HL-60 (cell line): ENCODE data around the gene DHX16.

Source experiments
- POLR2AphosphoS5 ChIP-seq: IDR thresholded peaks from 2 replicates; pipeline ENCODE4 v1.6.1; 2012; ENCODE audit warnings: low read depth
- TF ChIP-seq, protein P1 (sequence below): IDR thresholded peaks from 2 replicates; pipeline ENCODE4 v1.6.1; 2012; ENCODE audit warnings: low read depth; ENCODE audit not compliant: insufficient replicate concordance
- TF ChIP-seq, protein P2 (sequence below): IDR thresholded peaks from one replicate; pipeline ENCODE4 v1.5.1; 2011; ENCODE audit warnings: low read length, control low read depth, inconsistent platforms; ENCODE audit not compliant: insufficient read depth

DNA sequence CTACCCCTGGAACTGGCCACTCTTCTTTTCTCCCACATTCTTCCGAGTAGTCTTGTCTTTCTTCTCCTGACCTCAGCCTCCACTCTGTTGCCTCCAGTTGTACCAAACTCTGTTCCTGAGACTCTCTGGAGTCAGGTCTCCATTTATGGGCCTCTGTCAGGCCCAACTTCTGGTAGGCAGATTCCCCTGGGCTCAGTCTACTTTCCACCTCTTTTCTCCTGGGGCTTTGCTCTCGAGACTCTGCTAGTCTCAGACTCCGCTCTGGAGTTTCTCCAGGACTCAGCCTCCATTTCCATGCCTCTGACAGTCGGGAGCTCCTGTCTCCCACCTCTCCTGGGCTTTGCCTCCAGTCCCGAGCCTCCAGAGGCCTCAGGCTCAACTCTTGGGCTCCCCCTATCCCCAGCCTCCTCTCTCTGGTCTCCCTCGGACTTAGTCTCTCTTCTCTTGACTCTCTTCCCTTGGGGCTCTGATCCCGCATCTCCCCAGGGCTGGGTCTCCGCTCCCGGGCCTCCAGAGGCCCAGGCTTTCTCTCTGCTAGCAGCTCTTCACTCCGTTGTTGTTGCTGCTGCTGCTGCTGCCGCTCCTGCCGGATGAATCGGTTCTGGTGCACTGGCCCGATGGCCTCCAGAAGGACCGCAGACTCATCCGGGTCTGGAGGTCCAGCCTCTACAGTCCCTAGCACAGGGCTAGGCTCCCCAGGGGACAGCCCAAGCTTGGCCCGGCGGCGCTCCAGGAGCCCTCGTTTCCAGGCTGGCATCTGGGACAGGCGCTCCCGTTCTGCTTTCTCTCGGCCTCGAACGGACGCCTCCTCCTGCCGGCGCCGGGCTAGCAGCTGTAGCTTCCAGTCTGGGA is 12.6 kb upstream of the DHX16 start:
- TF ChIP-seq, protein P1, sequence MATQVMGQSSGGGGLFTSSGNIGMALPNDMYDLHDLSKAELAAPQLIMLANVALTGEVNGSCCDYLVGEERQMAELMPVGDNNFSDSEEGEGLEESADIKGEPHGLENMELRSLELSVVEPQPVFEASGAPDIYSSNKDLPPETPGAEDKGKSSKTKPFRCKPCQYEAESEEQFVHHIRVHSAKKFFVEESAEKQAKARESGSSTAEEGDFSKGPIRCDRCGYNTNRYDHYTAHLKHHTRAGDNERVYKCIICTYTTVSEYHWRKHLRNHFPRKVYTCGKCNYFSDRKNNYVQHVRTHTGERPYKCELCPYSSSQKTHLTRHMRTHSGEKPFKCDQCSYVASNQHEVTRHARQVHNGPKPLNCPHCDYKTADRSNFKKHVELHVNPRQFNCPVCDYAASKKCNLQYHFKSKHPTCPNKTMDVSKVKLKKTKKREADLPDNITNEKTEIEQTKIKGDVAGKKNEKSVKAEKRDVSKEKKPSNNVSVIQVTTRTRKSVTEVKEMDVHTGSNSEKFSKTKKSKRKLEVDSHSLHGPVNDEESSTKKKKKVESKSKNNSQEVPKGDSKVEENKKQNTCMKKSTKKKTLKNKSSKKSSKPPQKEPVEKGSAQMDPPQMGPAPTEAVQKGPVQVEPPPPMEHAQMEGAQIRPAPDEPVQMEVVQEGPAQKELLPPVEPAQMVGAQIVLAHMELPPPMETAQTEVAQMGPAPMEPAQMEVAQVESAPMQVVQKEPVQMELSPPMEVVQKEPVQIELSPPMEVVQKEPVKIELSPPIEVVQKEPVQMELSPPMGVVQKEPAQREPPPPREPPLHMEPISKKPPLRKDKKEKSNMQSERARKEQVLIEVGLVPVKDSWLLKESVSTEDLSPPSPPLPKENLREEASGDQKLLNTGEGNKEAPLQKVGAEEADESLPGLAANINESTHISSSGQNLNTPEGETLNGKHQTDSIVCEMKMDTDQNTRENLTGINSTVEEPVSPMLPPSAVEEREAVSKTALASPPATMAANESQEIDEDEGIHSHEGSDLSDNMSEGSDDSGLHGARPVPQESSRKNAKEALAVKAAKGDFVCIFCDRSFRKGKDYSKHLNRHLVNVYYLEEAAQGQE = no peak
- TF ChIP-seq, protein P2, sequence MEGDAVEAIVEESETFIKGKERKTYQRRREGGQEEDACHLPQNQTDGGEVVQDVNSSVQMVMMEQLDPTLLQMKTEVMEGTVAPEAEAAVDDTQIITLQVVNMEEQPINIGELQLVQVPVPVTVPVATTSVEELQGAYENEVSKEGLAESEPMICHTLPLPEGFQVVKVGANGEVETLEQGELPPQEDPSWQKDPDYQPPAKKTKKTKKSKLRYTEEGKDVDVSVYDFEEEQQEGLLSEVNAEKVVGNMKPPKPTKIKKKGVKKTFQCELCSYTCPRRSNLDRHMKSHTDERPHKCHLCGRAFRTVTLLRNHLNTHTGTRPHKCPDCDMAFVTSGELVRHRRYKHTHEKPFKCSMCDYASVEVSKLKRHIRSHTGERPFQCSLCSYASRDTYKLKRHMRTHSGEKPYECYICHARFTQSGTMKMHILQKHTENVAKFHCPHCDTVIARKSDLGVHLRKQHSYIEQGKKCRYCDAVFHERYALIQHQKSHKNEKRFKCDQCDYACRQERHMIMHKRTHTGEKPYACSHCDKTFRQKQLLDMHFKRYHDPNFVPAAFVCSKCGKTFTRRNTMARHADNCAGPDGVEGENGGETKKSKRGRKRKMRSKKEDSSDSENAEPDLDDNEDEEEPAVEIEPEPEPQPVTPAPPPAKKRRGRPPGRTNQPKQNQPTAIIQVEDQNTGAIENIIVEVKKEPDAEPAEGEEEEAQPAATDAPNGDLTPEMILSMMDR = peak; percentile 9
- TF ChIP-seq POLR2AphosphoS5 = no peak
